ENCODE results near the gene C17orf75.
"Not testable (repeated sequence)": the region's sequence is repeated elsewhere in the genome, so short reads cannot be mapped to it uniquely, and the experiment has no call there.

The C17orf75 gene

DNA sequence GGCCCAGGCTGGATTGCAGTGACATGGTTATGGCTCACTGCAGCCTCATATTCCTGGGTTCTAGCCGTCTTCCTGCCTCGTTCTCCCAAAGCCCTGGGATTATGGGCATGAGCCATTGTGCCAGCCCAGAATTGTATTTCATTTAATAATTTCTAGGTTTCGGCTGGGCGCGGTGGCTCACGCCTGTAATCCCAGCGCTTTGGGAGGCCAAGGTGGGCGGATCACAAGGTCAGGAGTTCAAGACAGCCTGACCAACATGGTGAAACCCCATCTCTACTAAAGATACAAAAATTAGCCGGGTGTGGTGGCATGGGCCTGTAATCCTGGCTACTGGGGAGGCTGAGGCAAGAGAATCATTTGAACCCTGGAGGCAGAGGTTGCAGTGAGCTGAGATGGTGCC lies 10.8 kb upstream of the C17orf75 start:
- H3K9me3 Mint-ChIP-seq, H3K27ac Mint-ChIP-seq, H3K27me3 Mint-ChIP-seq: not testable (repeated sequence)
- peaks cover 61% of the 10 kb centered on the region for H3K4me1 Mint-ChIP-seq (ENCODE audit: low read depth)
- peaks cover 64% of the 10 kb centered on the region for H3K36me3 Mint-ChIP-seq (ENCODE audit: low read depth)
- peak overlapping the region; percentile 97 for H3K4me3 Mint-ChIP-seq

DNA sequence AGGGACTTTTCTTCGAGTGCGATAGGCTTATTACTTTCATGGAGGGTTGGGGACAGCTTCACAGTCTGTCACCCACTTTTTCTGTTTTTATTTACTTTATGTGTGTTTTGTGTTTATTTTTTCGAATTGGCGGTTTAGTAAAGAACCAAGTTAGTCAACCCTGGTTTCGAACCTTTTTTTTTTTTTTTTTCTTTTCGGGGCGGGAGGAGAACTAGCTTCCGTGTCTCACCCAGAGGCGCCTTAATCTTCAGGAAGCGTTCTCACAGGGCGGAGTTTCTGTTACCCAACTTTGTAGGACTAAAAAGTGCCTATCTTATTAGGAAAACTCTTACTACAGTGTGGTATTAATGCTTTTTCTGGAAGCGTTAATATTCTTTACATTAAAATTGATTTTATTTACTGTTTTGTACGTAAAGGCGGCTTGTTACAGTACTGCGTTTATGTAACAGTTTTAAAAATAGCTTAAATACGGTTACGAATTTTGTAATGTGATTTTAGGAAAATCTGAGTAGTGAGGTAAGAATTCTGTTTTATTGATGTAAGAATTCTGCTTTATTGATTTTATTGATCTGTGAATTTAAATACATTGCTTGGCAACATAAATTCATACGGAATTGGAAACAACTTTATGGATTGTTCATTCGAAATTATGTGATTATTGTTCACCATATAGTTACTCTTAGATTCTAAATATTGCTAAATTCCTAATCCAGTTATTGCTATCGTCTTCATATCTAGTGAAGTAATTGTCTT lies 8.9 kb upstream of the C17orf75 start:
- H3K9me3 Mint-ChIP-seq = no peaks in the 10 kb centered on the region
- H3K36me3 Mint-ChIP-seq (ENCODE audit: low read depth) = peaks cover 53% of the 10 kb centered on the region
- peak overlapping the region; percentile 99 for H3K27ac Mint-ChIP-seq
- peaks cover 49% of the 10 kb centered on the region for H3K4me1 Mint-ChIP-seq (ENCODE audit: low read depth)
- peak overlapping the region; percentile 97 for H3K4me3 Mint-ChIP-seq
- H3K27me3 Mint-ChIP-seq = no peaks in the 10 kb centered on the region

DNA sequence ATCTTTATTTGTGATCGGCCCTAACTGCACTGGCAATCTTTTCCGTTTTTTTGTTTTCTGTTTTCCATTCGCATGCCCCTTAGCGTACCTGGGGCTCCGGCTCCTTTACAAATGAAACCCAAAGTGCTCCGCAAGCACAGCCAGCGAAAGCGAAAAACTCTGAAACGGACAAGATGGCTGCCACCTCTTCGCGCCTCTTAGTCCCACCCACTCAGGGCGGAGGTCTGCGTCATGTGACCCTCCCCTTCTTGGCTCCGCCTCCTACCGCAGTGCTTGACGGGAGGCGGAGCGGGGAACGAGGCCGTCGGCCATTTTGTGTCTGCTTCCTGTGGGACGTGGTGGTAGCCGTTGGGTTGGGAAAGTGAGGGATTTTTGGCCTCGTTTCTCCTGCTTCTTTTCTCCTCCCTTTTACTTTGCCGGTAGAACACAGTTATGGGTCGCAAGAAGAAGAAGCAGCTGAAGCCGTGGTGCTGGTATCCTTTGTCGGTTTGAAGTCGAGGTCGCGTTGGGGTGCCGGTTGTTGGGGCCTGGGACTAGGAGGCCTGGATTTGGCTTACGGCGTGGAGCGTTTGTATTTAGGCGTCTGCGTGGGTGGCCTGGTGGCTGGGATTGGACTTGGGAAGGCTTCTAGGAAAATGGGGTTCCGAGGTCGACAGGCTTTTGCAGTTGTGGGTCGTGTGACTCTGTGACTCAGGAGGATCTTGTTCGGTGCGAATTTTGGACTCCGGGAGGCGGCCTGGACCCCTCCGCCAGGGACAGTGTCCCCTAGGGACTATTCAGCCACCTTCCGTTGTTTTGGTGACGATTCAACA lies 8.1 kb upstream of the C17orf75 start, which contains the start of gene ZNF207:
Gene ZNF207, plus strand, starts transcription at position 304 of the 812 bp plus-strand sequence. Its CDS starts 129 bp downstream, at position 433.
- Mint-ChIP-seq H3K4me3 (peak within 1 kb of the TSS; percentile 97), H3K4me1 (ENCODE audit: low read depth) (peaks cover 41% of the 10 kb centered on the region), H3K27me3 (no peaks in the 10 kb centered on the region), H3K27ac (peak within 1 kb of the TSS; percentile 99), H3K9me3 (no peaks in the 10 kb centered on the region), H3K36me3 (ENCODE audit: low read depth) (peaks cover 45% of the 10 kb centered on the region)

DNA sequence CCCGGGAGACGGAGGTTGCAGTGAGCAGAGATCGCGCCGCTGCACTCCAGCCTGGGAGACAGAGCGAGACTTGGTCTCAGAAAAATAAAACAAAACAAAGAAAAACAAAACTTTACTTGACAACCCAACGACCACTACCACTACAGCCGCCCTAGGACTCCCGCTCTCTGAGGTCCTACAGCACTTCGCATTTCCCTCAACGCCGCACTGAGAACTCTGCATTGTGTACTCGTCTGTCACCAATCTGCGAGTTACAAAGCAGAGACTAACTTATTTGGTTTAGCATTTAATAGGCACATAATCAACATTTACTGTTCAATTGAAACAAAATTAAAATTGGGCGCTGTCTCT lies 7.5 kb upstream of the C17orf75 start:
- Mint-ChIP-seq H3K27ac (peak overlapping the region; percentile 99), H3K9me3 (no peaks in the 10 kb centered on the region), H3K4me1 (ENCODE audit: low read depth) (peaks cover 35% of the 10 kb centered on the region), H3K27me3 (no peaks in the 10 kb centered on the region), H3K4me3 (peak overlapping the region; percentile 97), H3K36me3 (ENCODE audit: low read depth) (peaks cover 41% of the 10 kb centered on the region)

DNA sequence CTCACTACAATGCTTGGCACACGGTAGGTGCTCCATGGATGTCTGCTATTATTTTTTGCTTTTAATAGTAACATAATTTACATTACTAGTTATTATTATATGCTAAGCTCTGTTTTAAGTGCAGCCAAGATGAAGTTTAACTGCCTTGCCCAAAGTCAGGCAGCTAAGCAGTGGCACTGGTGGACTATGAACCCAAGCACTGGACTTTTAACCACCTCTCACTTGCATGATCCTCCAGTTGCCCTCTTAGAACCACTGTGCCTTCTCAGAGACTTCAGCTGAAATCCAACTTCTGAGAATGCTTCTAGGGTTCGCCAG lies 6.5 kb upstream of the C17orf75 start:
- Mint-ChIP-seq H3K4me1 (ENCODE audit: low read depth) (peaks cover 26% of the 10 kb centered on the region), H3K4me3 (peak overlapping the region; percentile 52), H3K27ac (no peak overlapping the region), H3K36me3 (ENCODE audit: low read depth) (peaks cover 33% of the 10 kb centered on the region), H3K9me3 (no peaks in the 10 kb centered on the region), H3K27me3 (no peaks in the 10 kb centered on the region)

DNA sequence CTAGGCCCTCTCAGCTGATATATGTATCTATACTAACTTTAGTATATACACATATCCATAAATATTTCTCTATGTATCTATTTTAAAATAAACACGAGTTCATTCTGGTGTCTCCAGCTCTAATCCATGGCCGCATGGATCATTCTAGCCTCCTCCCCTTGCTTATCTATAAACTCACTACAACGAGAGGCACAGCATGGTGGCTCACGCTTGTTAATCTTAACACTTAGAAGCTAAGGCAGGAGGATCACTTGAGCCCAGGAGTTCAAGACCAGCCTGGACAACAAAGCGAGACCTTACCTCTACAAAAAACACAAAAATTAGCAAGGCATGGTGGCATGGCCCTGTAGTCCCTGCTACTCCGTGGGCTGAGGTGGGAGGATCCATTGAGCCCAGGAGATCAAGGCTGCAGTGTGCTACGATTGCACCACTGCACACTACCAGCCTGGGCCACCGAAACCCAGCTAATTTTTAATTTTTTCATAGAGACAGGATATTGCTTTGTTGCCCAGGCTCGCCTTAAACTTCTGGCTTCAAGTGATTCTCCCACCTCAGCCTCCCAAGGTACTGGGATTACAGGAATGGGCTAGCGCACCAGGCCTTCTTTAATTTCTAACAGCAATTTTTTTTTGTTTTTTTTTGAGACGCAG lies 4.1 kb upstream of the C17orf75 start:
- no peak overlapping the region for H3K27ac Mint-ChIP-seq

DNA sequence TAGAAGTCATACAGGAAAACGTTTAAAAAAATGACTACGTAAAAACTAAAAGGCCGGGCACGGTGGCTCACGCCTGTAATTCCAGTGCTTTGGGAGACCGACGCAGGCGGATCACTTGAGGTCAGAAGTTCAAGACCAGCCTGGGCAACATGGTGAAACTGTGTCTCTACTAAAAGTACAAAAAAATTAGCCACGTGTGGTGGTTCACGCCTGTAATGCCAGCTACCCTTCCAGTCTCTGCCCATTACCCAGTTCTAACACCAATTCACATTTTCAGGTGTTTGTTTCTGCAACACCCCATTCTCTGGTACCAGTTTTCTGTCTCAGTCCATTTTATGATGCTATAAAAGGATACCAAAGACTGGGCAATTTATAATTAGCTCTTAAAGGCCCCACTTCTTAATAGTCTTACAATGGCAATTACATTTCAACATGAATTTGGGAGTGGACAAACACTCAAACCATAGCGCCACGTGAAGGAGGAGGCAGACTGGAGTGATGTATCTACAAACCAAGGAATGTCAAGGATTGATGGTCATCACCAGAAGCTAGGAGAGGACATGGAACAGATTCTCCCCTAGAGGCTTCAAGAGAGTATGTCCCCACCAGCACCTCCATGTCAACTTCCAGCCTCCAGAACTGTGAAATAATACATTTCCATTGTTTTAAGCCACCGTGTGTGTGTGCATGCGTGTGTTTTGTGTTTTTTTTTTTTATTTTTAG lies 791 bp upstream of the C17orf75 start:
- Mint-ChIP-seq H3K4me3 (peak overlapping the region; percentile 96), H3K4me1 (ENCODE audit: low read depth) (peaks cover 28% of the 10 kb centered on the region), H3K36me3 (ENCODE audit: low read depth) (peaks cover 7% of the 10 kb centered on the region), H3K9me3 (no peaks in the 10 kb centered on the region), H3K27ac (peak overlapping the region; percentile 97), H3K27me3 (no peaks in the 10 kb centered on the region)

More for the DNA sequence above, 4.1 kb upstream of the C17orf75 start:
- Mint-ChIP-seq H3K27me3 (no peaks in the 10 kb centered on the region), H3K9me3 (no peaks in the 10 kb centered on the region), H3K4me1 (ENCODE audit: low read depth) (peaks cover 25% of the 10 kb centered on the region), H3K36me3 (ENCODE audit: low read depth) (peaks cover 13% of the 10 kb centered on the region), H3K4me3 (no peak overlapping the region)

DNA sequence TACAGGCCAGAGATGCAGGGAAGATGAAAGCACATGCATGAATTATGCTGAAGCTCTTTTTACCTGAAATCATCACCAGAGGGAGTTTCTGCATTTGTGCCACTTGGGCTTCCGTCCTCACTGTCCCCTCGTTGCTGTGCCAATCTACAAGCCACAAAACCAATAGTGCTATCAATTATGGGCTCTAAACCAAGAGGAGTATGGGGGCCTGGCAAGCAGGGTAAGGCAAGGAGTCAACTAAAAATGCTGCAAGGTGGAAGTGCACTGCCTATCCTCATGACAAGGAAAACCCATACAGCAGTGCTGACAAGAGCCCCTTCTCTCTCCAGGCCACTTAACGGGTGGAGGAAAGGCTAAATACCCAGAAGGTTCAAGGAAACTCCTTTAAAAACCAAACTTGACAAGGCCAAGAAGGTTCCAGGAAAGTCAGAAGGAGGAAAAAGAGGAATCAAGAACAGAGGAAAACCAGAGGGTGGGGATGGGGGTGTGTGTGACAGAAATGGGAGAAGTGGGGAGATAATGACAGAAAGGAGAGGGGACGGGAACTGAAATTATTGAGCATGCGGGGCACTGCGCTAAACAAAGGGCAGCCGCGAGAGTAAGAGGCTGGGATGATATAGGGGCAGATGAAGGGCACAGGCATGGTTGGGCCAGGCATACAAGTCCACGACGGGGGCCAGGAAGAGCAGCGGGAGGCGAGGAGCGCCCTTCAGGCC lies 674 bp downstream of the C17orf75 start:
- peaks cover 10% of the 10 kb centered on the region for H3K36me3 Mint-ChIP-seq (ENCODE audit: low read depth)
- peaks cover 28% of the 10 kb centered on the region for H3K4me1 Mint-ChIP-seq (ENCODE audit: low read depth)
- H3K4me3 Mint-ChIP-seq = peak overlapping the region; percentile 96
- H3K27me3 Mint-ChIP-seq = no peaks in the 10 kb centered on the region
- no peaks in the 10 kb centered on the region for H3K9me3 Mint-ChIP-seq
- H3K27ac Mint-ChIP-seq = peak overlapping the region; percentile 97

DNA sequence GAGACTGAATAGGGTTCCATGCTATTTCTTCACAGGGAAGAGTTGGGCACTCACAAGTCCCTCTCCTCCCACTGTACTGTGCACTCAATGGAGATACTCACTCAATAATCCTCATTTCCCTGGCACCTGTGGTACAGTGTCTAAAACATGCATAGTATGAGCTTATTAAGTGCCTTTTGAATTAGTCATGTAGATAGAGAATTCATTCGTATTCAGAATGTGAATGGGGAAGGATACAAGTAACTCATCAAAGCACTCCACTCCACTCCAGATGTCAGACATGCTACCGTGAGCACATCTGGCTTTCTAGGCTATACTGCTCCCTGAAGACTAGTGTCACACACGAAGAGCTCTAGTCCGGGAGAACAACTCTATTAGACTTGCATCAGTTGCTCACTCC lies 6.3 kb downstream of the C17orf75 start:
- Mint-ChIP-seq H3K27me3 (no peaks in the 10 kb centered on the region), H3K9me3 (no peaks in the 10 kb centered on the region), H3K36me3 (ENCODE audit: low read depth) (peaks cover 38% of the 10 kb centered on the region), H3K4me1 (ENCODE audit: low read depth) (peaks cover 23% of the 10 kb centered on the region), H3K27ac (no peak overlapping the region), H3K4me3 (no peak overlapping the region)

DNA sequence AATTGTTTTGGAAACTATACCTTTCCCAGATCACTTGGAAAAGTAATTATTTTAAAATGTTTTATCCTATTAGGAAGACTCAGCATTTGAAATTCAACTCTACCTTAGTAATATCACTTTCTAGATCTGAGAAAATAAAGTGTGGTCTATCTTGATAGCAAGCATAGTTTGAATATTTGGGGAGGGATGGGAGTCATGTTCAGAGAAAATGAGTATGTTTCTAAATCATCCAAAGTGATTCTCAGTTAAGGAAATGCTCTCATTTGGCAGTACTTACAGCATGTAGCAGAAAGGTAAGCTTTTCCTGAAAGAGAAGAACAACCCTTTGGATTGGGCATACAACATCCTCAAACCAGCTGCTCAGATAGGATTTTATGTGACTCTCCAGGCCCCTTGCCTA lies 6.9 kb downstream of the C17orf75 start:
- Mint-ChIP-seq H3K27me3 (no peaks in the 10 kb centered on the region), H3K4me3 (no peak overlapping the region), H3K27ac (no peak overlapping the region), H3K36me3 (ENCODE audit: low read depth) (peaks cover 38% of the 10 kb centered on the region), H3K9me3 (no peaks in the 10 kb centered on the region), H3K4me1 (ENCODE audit: low read depth) (peaks cover 26% of the 10 kb centered on the region)

DNA sequence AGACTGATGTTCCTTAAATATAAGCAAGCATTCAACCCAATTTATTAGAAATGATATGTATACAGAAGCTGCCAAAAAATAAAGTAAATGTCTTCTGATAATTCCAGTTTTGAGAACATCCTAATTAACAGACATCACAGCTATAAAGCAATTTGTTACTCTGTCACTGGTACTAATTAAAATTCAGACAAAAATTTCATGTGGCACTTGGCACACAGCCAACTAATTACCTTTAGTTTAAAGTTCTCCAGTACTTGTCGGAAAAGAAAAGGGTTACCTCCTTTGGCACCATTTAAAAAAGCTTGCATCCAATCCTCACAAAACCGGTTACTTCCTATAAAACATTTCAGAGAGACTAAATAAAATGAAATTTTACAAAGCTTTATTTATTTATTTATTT lies 8.8 kb downstream of the C17orf75 start:
- H3K27ac Mint-ChIP-seq = no peak overlapping the region

DNA sequence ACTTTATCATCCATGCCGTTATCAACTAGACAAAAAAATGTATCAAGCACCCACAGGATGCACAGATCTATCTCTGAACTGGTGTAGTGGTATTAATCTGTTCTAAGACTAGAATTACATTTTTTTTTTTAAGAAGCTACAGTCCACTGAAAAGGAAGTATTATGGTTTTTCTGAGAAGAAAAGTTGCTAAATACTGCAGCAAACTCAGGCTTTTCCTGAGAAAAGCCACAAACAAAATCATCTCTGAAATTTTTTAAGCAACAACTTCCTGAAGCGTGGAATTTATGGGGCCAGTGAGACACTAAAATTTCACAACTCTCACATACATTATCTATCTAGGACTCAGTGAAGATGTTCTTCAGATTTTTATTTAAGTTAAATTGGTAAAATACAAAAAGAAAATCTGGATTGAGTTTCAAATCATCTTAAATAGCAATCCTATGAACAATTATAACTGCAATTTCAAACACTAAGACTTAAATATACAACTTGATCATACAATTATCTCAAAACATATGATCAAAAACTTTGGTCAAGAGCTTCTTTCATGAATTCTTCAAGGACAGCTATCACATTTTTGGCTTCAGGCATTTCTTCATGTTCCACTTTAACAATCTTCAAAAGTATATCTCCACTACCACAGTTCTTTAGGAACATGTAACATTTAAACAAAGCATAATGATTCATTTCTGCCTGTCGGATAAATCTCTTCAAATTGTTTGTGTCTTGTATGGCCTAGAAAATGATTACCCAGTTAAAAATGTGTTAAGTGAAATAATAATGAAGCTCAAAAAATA lies 10.5 kb downstream of the C17orf75 start:
- H3K4me1 Mint-ChIP-seq (ENCODE audit: low read depth) = peaks cover 27% of the 10 kb centered on the region
- H3K27ac Mint-ChIP-seq = peak overlapping the region; percentile 78
- peak overlapping the region; percentile 35 for H3K4me3 Mint-ChIP-seq
- H3K36me3 Mint-ChIP-seq (ENCODE audit: low read depth) = peaks cover 29% of the 10 kb centered on the region
- H3K9me3 Mint-ChIP-seq = no peaks in the 10 kb centered on the region
- no peaks in the 10 kb centered on the region for H3K27me3 Mint-ChIP-seq

More for the DNA sequence above, 8.8 kb downstream of the C17orf75 start:
- Mint-ChIP-seq H3K9me3 (no peaks in the 10 kb centered on the region), H3K4me3 (no peak overlapping the region), H3K4me1 (ENCODE audit: low read depth) (peaks cover 27% of the 10 kb centered on the region), H3K27me3 (no peaks in the 10 kb centered on the region), H3K36me3 (ENCODE audit: low read depth) (peaks cover 35% of the 10 kb centered on the region)

DNA sequence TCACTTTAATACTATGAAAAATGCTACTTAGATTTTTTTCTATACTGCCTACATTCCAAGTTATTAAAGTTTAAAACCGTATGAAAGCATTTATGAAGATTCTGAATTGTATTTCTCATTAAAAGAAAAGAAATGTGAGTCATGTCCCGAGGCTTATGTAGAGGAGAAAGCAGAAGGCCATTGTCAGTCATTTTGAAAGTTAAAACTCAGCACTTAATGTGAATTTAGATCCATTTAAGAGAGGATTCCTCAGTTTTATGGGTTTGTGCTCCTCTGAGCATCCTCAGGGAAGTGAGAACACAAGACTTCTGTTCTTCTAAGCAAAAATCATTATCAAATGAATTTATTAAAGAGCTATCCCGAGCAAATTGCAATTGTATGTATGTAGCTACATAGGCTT lies 11.8 kb downstream of the C17orf75 start:
- H3K27ac Mint-ChIP-seq = peak overlapping the region; percentile 52
- peaks cover 27% of the 10 kb centered on the region for H3K4me1 Mint-ChIP-seq (ENCODE audit: low read depth)
- no peaks in the 10 kb centered on the region for H3K9me3 Mint-ChIP-seq
- no peaks in the 10 kb centered on the region for H3K27me3 Mint-ChIP-seq
- H3K4me3 Mint-ChIP-seq = no peak overlapping the region
- H3K36me3 Mint-ChIP-seq (ENCODE audit: low read depth) = peaks cover 21% of the 10 kb centered on the region

Measured in stimulated activated naive CD8-positive, alpha-beta T cell treated with anti-CD3 and anti-CD28 coated beads, Interleukin-15, Interleukin-2, amounts not matched to agents 100 ng/mL and 50 ng/mL, for 24 hours (primary cell).